Measurements from ENCODE around the gene ZSWIM5. TPM values are rescaled to one million over a fixed set of nuclear protein-coding genes. Genes with fewer than 3 reads are reported as not detected.
"Not testable (repeated sequence)": the region's sequence is repeated elsewhere in the genome, so short reads cannot be mapped to it uniquely, and the experiment has no call there.

Gene ZSWIM5
- total and polyA plus RNA-seq, 9 of the 15 experiments (the other 6 are each of a cell fraction or from before 2014, with no cell fraction given): under 0.01 to 0.07 (median 0.03) TPM; not detected in 3

- TF ChIP-seq, protein P1, sequence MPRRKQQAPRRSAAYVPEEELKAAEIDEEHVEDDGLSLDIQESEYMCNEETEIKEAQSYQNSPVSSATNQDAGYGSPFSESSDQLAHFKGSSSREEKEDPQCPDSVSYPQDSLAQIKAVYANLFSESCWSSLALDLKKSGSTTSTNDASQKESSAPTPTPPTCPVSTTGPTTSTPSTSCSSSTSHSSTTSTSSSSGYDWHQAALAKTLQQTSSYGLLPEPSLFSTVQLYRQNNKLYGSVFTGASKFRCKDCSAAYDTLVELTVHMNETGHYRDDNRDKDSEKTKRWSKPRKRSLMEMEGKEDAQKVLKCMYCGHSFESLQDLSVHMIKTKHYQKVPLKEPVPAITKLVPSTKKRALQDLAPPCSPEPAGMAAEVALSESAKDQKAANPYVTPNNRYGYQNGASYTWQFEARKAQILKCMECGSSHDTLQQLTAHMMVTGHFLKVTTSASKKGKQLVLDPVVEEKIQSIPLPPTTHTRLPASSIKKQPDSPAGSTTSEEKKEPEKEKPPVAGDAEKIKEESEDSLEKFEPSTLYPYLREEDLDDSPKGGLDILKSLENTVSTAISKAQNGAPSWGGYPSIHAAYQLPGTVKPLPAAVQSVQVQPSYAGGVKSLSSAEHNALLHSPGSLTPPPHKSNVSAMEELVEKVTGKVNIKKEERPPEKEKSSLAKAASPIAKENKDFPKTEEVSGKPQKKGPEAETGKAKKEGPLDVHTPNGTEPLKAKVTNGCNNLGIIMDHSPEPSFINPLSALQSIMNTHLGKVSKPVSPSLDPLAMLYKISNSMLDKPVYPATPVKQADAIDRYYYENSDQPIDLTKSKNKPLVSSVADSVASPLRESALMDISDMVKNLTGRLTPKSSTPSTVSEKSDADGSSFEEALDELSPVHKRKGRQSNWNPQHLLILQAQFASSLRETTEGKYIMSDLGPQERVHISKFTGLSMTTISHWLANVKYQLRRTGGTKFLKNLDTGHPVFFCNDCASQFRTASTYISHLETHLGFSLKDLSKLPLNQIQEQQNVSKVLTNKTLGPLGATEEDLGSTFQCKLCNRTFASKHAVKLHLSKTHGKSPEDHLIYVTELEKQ (CRISPR knock-in tag; IDR thresholded peaks at IDR 0.05): no peak
- TF ChIP-seq DMBX1 (CRISPR knock-in tag; IDR thresholded peaks at IDR 0.05; ENCODE audit: borderline replicate concordance) (no peak), ELK3 (CRISPR knock-in tag; IDR thresholded peaks at IDR 0.05) (no peak), ZNF696 (CRISPR knock-in tag; conservative IDR thresholded peaks at IDR 0.05) (no peak), ZNF232 (CRISPR knock-in tag; IDR thresholded peaks at IDR 0.05) (no peak)
Measured at GRCh38 chr1:45116340-45116739, 90.1 kb downstream of the ZSWIM5 start (continued).

- intact Hi-C loops (cut with micrococcal nuclease); ATAC-seq; DNase-seq (ENCODE audit: extremely low read depth in 1 of 4, low spot score in 3 of 4); CTCF ChIA-PET (ENCODE audit: low intra/inter-chr PET ratio); H3K27ac ChIP-seq (ENCODE audit: extremely low read depth, low read depth, low read length); H2AFZ ChIP-seq (ENCODE audit: low read depth, low read length); BruUV-seq (replicated peaks); H3K9me1 ChIP-seq (ENCODE audit: control insufficient read depth, insufficient read depth, low read length); H3K9ac ChIP-seq (ENCODE audit: insufficient read depth in 1 of 2, low read depth in 2 of 2, low read length in 2 of 2); FAIRE-seq; in situ Hi-C loops (cut with MboI); H3K79me2 ChIP-seq (ENCODE audit: control insufficient read depth, insufficient read depth, low read length); H3K4me1 ChIP-seq (replicated peaks in 1 of 2; ENCODE audit: control insufficient read depth in 2 of 2, insufficient read depth in 2 of 2, low read length in 2 of 2); H4K20me1 ChIP-seq (replicated peaks; ENCODE audit: control insufficient read depth, insufficient read depth, low read length); H3K9me3 ChIP-seq (replicated peaks; ENCODE audit: control insufficient read depth, insufficient read depth, low read depth, low read length); POLR2A ChIA-PET; H3K36me3 ChIP-seq (ENCODE audit: control insufficient read depth, insufficient read depth, low read length); H3K4me3 ChIP-seq; H3K4me2 ChIP-seq (ENCODE audit: insufficient read depth, low read length): not testable (repeated sequence)
- peaks cover 11 to 19% of the 10 kb centered on the region in 2 experiments for H3K27me3 ChIP-seq (ENCODE audit: control insufficient read depth in 2 of 2, insufficient read depth in 2 of 2, low read length in 2 of 2)
- WGBS (ENCODE audit: insufficient coverage, low coverage, missing lambda C conversion rate): 23% methylated on average over 23 of the region's 33 CpGs
Measured at GRCh38 chr1:45115198-45115597, 91.2 kb downstream of the ZSWIM5 start.
